DND-41 (cell line): ENCODE measurements around the gene TOLLIP.
"Not testable (repeated sequence)": the region's sequence is repeated elsewhere in the genome, so short reads cannot be mapped to it uniquely, and the experiment has no call there.

Experiments
- ATAC-seq: fragments of 200-7000 bp; cut with Tn5 transposase; 3 replicates; pipeline ENCODE4 v1.9.1; 2021; ENCODE audit warnings: low read depth; ENCODE audit not compliant: insufficient read depth
- DNase-seq: peaks from one replicate; pipeline ENCODE4 v3.0.0-alpha.2; 2020
- H2AFZ ChIP-seq: 2 replicates; pipeline ENCODE4 v1.6.0; 2012; ENCODE audit warnings: low read depth, low read length
- H3K27ac ChIP-seq: 2 replicates; pipeline ENCODE4 v1.5.1; 2012; ENCODE audit warnings: low read length, inconsistent platforms
- H3K27me3 ChIP-seq: fragments of 200-600 bp; sonication (generic); 2 replicates; pipeline ENCODE4 v1.6.0; 2012; ENCODE audit warnings: low read length, mild to moderate bottlenecking, inconsistent platforms; ENCODE audit not compliant: insufficient read depth, poor library complexity
- H3K36me3 ChIP-seq: 2 replicates; pipeline ENCODE4 v1.5.1; 2012; ENCODE audit warnings: low read length, inconsistent platforms; ENCODE audit not compliant: insufficient read depth
- H3K4me1 ChIP-seq: 2 replicates; pipeline ENCODE4 v1.5.1; 2012; ENCODE audit warnings: mild to moderate bottlenecking, low read length; ENCODE audit not compliant: insufficient read depth
- H3K4me2 ChIP-seq: 2 replicates; pipeline ENCODE4 v1.6.0; 2012; ENCODE audit warnings: mild to moderate bottlenecking, moderate library complexity, low read length, inconsistent platforms; ENCODE audit not compliant: insufficient read depth
- H3K4me3 ChIP-seq, 2 experiments: fragments of 200-600 bp in 1 of 2; shearing (Covaris generic) in 1 of 2; 2 replicates each; pipeline ENCODE4 v1.5.1; 2012 to 2016; ENCODE audit warnings: inconsistent platforms in 2 of 2, low read length in 2 of 2, mild to moderate bottlenecking in 2 of 2, low read depth in 1 of 2, moderate library complexity in 1 of 2
- H3K79me2 ChIP-seq: 2 replicates; pipeline ENCODE4 v1.6.0; 2012; ENCODE audit warnings: low read length, inconsistent platforms; ENCODE audit not compliant: insufficient read depth
- H3K9ac ChIP-seq: 2 replicates; pipeline ENCODE4 v1.6.0; 2012; ENCODE audit warnings: low read depth, mild to moderate bottlenecking, inconsistent platforms, low read length, moderate library complexity
- H3K9me3 ChIP-seq: 2 replicates; pipeline ENCODE4 v1.5.1; 2012; ENCODE audit warnings: low read length, moderate library complexity, mild to moderate bottlenecking, inconsistent platforms; ENCODE audit not compliant: insufficient read depth, severe bottlenecking
- H4K20me1 ChIP-seq: 2 replicates; pipeline ENCODE4 v1.6.0; 2012; ENCODE audit warnings: low read length; ENCODE audit not compliant: insufficient read depth
- EZH2 ChIP-seq: IDR thresholded peaks from 3 replicates; pipeline ENCODE4 v1.6.1; 2012; ENCODE audit warnings: borderline replicate concordance, low read depth, mild to moderate bottlenecking, moderate library complexity, low read length, inconsistent platforms; ENCODE audit not compliant: severe bottlenecking
- TF ChIP-seq, protein P1 (sequence below): IDR thresholded peaks from 2 replicates; pipeline ENCODE4 v1.5.1; 2012; ENCODE audit warnings: borderline replicate concordance, low read length, moderate library complexity, mild to moderate bottlenecking; ENCODE audit not compliant: poor library complexity, severe bottlenecking; ENCODE audit errors: extremely low read depth

TOLLIP gene

DNA sequence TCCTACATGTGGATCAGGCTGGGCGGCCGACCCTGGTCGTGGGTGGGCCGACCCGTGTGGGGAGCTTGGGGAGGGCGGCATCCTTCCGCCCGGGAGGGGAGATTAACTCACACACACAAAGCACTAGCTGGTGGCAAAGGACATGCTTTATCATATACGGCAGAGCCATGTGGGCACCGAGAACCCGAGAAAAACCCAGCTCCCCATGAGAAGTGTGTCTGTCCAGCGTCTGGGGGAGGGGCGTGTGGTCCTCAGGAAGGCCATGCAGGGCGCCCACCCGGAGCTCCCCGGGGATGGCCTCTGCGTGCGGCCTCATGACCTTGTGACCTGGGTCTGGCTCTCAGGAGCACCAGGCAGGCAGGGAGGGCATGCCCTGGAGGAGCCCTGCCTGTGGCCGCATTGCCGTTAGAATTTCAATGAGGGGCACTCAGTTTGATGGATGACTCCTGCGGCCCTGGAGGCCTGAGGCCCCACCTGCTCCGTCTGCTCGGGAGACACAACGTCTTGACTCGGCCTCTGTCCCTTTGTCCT is 39.4 kb upstream of the TOLLIP start:
- DNase-seq, result no peak
- no peak overlapping the region for H3K9ac ChIP-seq
- H4K20me1 ChIP-seq, result no peaks in the 10 kb centered on the region
- TF ChIP-seq, protein P1, sequence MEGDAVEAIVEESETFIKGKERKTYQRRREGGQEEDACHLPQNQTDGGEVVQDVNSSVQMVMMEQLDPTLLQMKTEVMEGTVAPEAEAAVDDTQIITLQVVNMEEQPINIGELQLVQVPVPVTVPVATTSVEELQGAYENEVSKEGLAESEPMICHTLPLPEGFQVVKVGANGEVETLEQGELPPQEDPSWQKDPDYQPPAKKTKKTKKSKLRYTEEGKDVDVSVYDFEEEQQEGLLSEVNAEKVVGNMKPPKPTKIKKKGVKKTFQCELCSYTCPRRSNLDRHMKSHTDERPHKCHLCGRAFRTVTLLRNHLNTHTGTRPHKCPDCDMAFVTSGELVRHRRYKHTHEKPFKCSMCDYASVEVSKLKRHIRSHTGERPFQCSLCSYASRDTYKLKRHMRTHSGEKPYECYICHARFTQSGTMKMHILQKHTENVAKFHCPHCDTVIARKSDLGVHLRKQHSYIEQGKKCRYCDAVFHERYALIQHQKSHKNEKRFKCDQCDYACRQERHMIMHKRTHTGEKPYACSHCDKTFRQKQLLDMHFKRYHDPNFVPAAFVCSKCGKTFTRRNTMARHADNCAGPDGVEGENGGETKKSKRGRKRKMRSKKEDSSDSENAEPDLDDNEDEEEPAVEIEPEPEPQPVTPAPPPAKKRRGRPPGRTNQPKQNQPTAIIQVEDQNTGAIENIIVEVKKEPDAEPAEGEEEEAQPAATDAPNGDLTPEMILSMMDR, result no peak
- no peak for TF ChIP-seq EZH2
- H3K27ac ChIP-seq, result no peak overlapping the region
- no peaks in the 10 kb centered on the region for H3K4me1 ChIP-seq
- no peaks in the 10 kb centered on the region for H3K79me2 ChIP-seq
- no peak overlapping the region for H2AFZ ChIP-seq
- no peak for ATAC-seq
- H3K4me3 ChIP-seq, result no peak overlapping the region
- H3K36me3 ChIP-seq, result no peaks in the 10 kb centered on the region
- no peaks in the 10 kb centered on the region for H3K27me3 ChIP-seq
- no peaks in the 10 kb centered on the region for H3K9me3 ChIP-seq
- H3K4me2 ChIP-seq, result no peak overlapping the region

GRCh38 chr11:1348146-1348795 is 38.8 kb upstream of the TOLLIP start:
- Histone ChIP-seq H3K27ac (no peak overlapping the region), H3K36me3 (no peaks in the 10 kb centered on the region), H3K4me1 (no peaks in the 10 kb centered on the region), H3K9me3 (no peaks in the 10 kb centered on the region), H3K4me3 (no peak overlapping the region), H3K79me2 (no peaks in the 10 kb centered on the region), H3K9ac (no peak overlapping the region), H4K20me1 (no peaks in the 10 kb centered on the region), H3K4me2 (no peak overlapping the region), H3K27me3 (no peaks in the 10 kb centered on the region), H2AFZ (no peak overlapping the region)
- DNase-seq, result no peak
- no peak for TF ChIP-seq EZH2
- TF ChIP-seq, protein P1, result no peak
- ATAC-seq, result no peak

DNA sequence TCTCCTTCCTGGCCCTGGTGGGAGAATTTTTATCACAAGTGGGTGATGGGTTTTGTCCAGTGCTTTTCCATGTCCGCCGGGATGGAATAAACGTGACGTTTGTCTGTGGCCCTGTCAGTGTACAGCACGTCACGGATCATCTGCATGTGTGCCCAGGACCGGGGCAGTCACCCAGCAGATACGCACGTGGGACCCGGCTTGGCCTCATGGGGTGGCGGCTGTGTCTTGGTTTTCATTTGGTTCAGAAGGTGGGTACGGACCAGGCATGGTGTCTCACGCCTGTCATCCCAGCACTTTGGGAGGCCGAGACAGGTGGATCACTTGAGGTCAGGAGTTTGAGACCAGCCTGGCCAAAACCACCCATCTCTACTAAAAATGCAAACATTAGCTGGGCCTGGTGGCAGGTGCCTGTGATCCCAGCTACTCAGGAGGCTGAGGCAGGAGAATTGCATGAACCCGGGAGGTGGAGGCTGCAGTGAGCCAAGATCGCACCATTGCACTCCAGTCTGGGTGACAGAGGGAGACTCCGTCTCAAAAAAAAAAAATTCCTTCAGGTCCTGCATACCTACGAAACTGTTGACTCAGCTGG is 38.1 kb upstream of the TOLLIP start:
- H3K4me2 ChIP-seq, ATAC-seq, H3K27ac ChIP-seq, H3K9me3 ChIP-seq, H3K27me3 ChIP-seq, H2AFZ ChIP-seq, H3K4me1 ChIP-seq, H3K4me3 ChIP-seq, H4K20me1 ChIP-seq, H3K36me3 ChIP-seq, DNase-seq, H3K9ac ChIP-seq, H3K79me2 ChIP-seq: not testable (repeated sequence)

- H3K36me3 ChIP-seq, result no peaks in the 10 kb centered on the region
- DNase-seq, result no peak
- no peak overlapping the region for H3K27ac ChIP-seq
- ATAC-seq, result no peak
- no peak overlapping the region for H3K9ac ChIP-seq
- no peak for TF ChIP-seq EZH2
- TF ChIP-seq, protein P1, result no peak
- H3K27me3 ChIP-seq, result no peaks in the 10 kb centered on the region
- H3K4me3 ChIP-seq, result no peak overlapping the region
- no peaks in the 10 kb centered on the region for H4K20me1 ChIP-seq
- no peaks in the 10 kb centered on the region for H3K79me2 ChIP-seq
- no peaks in the 10 kb centered on the region for H3K4me1 ChIP-seq
- H3K9me3 ChIP-seq, result no peaks in the 10 kb centered on the region
- H2AFZ ChIP-seq, result no peak overlapping the region
- no peak overlapping the region for H3K4me2 ChIP-seq
Measured at GRCh38 chr11:1346669-1347390, 37.4 kb upstream of the TOLLIP start.
